Measurements from ENCODE around the gene DGKB. TPM values are rescaled to one million over a fixed set of nuclear protein-coding genes. Genes with fewer than 3 reads are reported as not detected.

DGKB gene
- total RNA-seq, 1 experiment from 2014 or later = 1.9 TPM

GRCh38 chr7:14228341-14228740 is 674.2 kb downstream of the DGKB start:
- no peak overlapping the region for H3K27ac Mint-ChIP-seq
- CTCF ChIA-PET = no interaction called here
- DNase-seq (ENCODE audit: low spot score) = no peak
- no peaks in the 10 kb centered on the region for H3K27me3 Mint-ChIP-seq (ENCODE audit: low read depth)
- ATAC-seq = no peak
- POLR2A ChIA-PET = no interaction called here
- TF ChIP-seq JAZF1 (CRISPR knock-in tag; IDR thresholded peaks at IDR 0.05) (no peak), CREB1 (CRISPR knock-in tag; IDR thresholded peaks at IDR 0.05) (no peak), ERG (CRISPR knock-in tag; IDR thresholded peaks at IDR 0.05) (no peak)
- no peak overlapping the region for H3K4me3 Mint-ChIP-seq
- peaks cover 20% of the 10 kb centered on the region for H3K4me1 Mint-ChIP-seq
- H3K9me3 Mint-ChIP-seq = no peaks in the 10 kb centered on the region
- H3K36me3 Mint-ChIP-seq = no peaks in the 10 kb centered on the region

GRCh38 chr7:14226126-14226525 is 676.4 kb downstream of the DGKB start:
- ChIA-PET POLR2A (no interaction called here), CTCF (no interaction called here)
- no peak for ATAC-seq
- no peak for DNase-seq (ENCODE audit: low spot score)
- TF ChIP-seq USF1 (CRISPR knock-in tag; IDR thresholded peaks at IDR 0.05) (no peak), HMGXB4 (CRISPR knock-in tag; IDR thresholded peaks at IDR 0.05) (no peak), ZNF317 (CRISPR knock-in tag; IDR thresholded peaks at IDR 0.05; ENCODE audit: borderline replicate concordance, low read depth) (no peak), FOXJ3 (CRISPR knock-in tag; IDR thresholded peaks at IDR 0.05; ENCODE audit: borderline replicate concordance) (no peak)
- no peaks in the 10 kb centered on the region for H3K9me3 Mint-ChIP-seq
- peaks cover 14% of the 10 kb centered on the region for H3K4me1 Mint-ChIP-seq
- H3K27ac Mint-ChIP-seq = no peak overlapping the region
- H3K4me3 Mint-ChIP-seq = no peak overlapping the region
- no peaks in the 10 kb centered on the region for H3K27me3 Mint-ChIP-seq (ENCODE audit: low read depth)
- no peaks in the 10 kb centered on the region for H3K36me3 Mint-ChIP-seq

- CTCF ChIA-PET = interaction anchor here (1.0 kb wide), 1 partner anchor 14 kb away, joined by 3 read pairs; no protein-coding TSS in a partner anchor
- H3K27me3 Mint-ChIP-seq (ENCODE audit: low read depth) = no peaks in the 10 kb centered on the region
- H3K36me3 Mint-ChIP-seq = no peaks in the 10 kb centered on the region
- ATAC-seq (no peak), DNase-seq (ENCODE audit: low spot score) (no peak)
- H3K27ac Mint-ChIP-seq = no peak overlapping the region
- no peak overlapping the region for H3K4me3 Mint-ChIP-seq
- no peaks in the 10 kb centered on the region; the same call in 1 of the 2 replicates for H3K9me3 Mint-ChIP-seq
- peaks cover 14% of the 10 kb centered on the region for H3K4me1 Mint-ChIP-seq
- POLR2A ChIA-PET = interaction anchor here (0.5 kb wide), 1 partner anchor 10 kb away, joined by 3 read pairs; no protein-coding TSS in a partner anchor
- no peak for TF ChIP-seq ZNF671 (CRISPR knock-in tag; IDR thresholded peaks at IDR 0.05)
- no peak for TF ChIP-seq ZNF425 (CRISPR knock-in tag; conservative IDR thresholded peaks at IDR 0.05)
- no peak for TF ChIP-seq CREM (CRISPR knock-in tag; IDR thresholded peaks at IDR 0.05)
- TF ChIP-seq GRHL2 (CRISPR knock-in tag; IDR thresholded peaks at IDR 0.05; ENCODE audit: insufficient replicate concordance, severe bottlenecking) = no peak
- no peak for TF ChIP-seq E2F5 (CRISPR knock-in tag; IDR thresholded peaks at IDR 0.05)
- no peak for TF ChIP-seq IRF1 (CRISPR knock-in tag; IDR thresholded peaks at IDR 0.05)
- no peak for TF ChIP-seq NFE2L1 (CRISPR knock-in tag; IDR thresholded peaks at IDR 0.05)
- TF ChIP-seq IRF2 (CRISPR knock-in tag; IDR thresholded peaks at IDR 0.05; ENCODE audit: borderline replicate concordance, low read depth) = no peak
- no peak for TF ChIP-seq ZNF317 (CRISPR knock-in tag; IDR thresholded peaks at IDR 0.05; ENCODE audit: borderline replicate concordance, low read depth)
- no peak for TF ChIP-seq ZBTB21 (CRISPR knock-in tag; IDR thresholded peaks at IDR 0.05; ENCODE audit: borderline replicate concordance)
- TF ChIP-seq ZNF232 (CRISPR knock-in tag; IDR thresholded peaks at IDR 0.05) = no peak
- no peak for TF ChIP-seq ETV6 (CRISPR knock-in tag; IDR thresholded peaks at IDR 0.05)
- TF ChIP-seq E2F1 (CRISPR knock-in tag; IDR thresholded peaks at IDR 0.05) = no peak
- TF ChIP-seq ZNF396 (CRISPR knock-in tag; IDR thresholded peaks at IDR 0.05; ENCODE audit: borderline replicate concordance) = no peak
- no peak for TF ChIP-seq CTCF (IDR thresholded peaks at IDR 0.05)
These were observed 683.4 kb downstream of the DGKB start for GRCh38 chr7:14219125-14219524.
